ENCODE data around the gene PXYLP1.

Gene PXYLP1

DNA sequence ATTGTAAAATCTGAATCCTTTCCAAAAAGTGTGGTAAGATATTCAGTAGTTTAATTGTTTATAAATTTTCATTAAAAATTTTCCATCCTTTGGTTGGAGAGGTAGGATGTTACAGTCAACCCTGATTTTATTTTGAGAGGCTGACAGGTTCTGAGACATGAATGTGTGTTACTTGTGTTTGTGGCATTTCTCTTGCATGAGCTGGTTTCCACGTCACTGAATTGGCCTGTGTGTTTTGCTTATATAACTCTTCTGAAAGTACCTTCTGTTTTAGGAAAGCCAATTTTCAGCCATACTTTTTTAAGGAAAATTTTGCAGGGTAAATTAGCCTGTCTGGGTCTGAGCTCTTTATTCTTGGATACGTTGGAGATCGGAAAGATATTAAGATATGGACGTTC is 30.7 kb downstream of the PXYLP1 start:
- no peak for DNase-seq (ENCODE audit: low read depth)
- TF ChIP-seq, protein P1, sequence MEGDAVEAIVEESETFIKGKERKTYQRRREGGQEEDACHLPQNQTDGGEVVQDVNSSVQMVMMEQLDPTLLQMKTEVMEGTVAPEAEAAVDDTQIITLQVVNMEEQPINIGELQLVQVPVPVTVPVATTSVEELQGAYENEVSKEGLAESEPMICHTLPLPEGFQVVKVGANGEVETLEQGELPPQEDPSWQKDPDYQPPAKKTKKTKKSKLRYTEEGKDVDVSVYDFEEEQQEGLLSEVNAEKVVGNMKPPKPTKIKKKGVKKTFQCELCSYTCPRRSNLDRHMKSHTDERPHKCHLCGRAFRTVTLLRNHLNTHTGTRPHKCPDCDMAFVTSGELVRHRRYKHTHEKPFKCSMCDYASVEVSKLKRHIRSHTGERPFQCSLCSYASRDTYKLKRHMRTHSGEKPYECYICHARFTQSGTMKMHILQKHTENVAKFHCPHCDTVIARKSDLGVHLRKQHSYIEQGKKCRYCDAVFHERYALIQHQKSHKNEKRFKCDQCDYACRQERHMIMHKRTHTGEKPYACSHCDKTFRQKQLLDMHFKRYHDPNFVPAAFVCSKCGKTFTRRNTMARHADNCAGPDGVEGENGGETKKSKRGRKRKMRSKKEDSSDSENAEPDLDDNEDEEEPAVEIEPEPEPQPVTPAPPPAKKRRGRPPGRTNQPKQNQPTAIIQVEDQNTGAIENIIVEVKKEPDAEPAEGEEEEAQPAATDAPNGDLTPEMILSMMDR (conservative IDR thresholded peaks at IDR 0.05; ENCODE audit: low read depth, low read length): no peak
- H3K4me3 ChIP-seq (ENCODE audit: low read length): no peak overlapping the region

DNA sequence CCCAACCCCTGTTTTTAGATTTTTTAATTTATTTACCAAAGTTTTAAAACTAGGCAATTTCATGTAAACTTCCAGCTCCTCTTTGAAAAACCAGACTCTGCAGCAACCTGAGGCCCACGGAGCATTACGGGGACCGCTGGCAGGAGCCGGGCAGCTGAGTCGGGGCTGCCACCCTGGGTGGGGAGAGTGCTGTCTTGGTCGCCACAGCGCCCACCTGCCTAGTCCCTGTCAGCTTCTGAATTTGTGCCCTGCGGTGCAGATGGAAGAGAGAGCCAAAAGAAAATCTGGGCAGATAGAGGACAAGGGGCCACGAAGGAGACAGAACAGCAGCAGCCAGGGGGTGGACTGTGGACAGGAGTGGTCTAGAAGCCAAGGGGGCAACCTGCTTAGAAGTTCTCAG is 34.6 kb downstream of the PXYLP1 start:
- TF ChIP-seq, protein P1 (conservative IDR thresholded peaks at IDR 0.05; ENCODE audit: low read depth, low read length): no peak
- DNase-seq (ENCODE audit: low read depth): no peak
- no peak overlapping the region for H3K4me3 ChIP-seq (ENCODE audit: low read length)

- H3K4me3 ChIP-seq (ENCODE audit: low read length): no peak overlapping the region
- TF ChIP-seq, protein P1 (conservative IDR thresholded peaks at IDR 0.05; ENCODE audit: low read depth, low read length): no peak
- no peak for DNase-seq (ENCODE audit: low read depth)
Measured at GRCh38 chr3:141266797-141267555, 35.4 kb downstream of the PXYLP1 start.

DNA sequence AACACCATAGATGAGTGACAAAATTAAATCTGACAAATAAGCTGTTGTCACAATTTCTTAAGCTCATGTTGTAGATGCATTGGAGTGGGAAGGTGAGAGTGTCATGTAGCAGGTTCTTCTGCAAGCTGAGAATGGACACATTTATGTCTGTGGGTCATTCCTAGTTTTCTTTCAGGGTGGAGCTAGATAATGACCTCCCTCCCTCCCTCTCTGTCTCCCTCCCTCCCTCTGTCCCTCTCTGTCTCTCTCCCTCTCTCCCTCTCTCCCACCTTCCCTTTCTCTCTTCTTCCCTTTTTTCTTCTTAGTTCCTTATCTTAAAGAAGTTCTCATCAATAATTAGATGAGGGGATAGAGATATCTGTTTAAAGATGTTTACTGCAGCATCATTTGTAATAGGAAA is 36.0 kb downstream of the PXYLP1 start:
- H3K4me3 ChIP-seq (ENCODE audit: low read length): no peak overlapping the region
- DNase-seq (ENCODE audit: low read depth): no peak
- TF ChIP-seq, protein P1 (conservative IDR thresholded peaks at IDR 0.05; ENCODE audit: low read depth, low read length): no peak

- no peak overlapping the region for H3K4me3 ChIP-seq (ENCODE audit: low read length)
- DNase-seq (ENCODE audit: low read depth): no peak
- TF ChIP-seq, protein P1 (conservative IDR thresholded peaks at IDR 0.05; ENCODE audit: low read depth, low read length): no peak
Measured at GRCh38 chr3:141268306-141268705, 36.7 kb downstream of the PXYLP1 start.

DNA sequence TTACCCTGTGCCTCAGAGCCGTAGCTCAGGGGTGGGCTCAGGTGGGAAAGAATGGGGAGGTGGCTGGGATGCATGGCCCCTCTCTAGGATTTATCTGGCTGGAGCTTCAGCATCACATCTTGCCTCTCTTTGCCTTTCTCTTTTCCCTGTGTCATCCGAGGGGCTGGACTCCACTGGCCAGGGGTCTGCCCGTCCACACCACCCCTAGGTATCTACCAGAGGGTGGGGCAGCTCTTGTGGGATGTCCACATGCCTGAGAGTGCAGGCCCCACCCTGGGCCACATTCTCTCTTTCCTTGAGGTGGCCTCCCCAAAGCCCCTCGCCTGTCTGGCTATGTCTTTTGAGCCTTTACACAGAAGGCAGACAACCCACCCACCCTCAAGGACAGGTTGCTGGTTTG is 37.2 kb downstream of the PXYLP1 start:
- TF ChIP-seq, protein P1 (conservative IDR thresholded peaks at IDR 0.05; ENCODE audit: low read depth, low read length): no peak
- DNase-seq (ENCODE audit: low read depth): no peak
- H3K4me3 ChIP-seq (ENCODE audit: low read length): no peak overlapping the region

DNA sequence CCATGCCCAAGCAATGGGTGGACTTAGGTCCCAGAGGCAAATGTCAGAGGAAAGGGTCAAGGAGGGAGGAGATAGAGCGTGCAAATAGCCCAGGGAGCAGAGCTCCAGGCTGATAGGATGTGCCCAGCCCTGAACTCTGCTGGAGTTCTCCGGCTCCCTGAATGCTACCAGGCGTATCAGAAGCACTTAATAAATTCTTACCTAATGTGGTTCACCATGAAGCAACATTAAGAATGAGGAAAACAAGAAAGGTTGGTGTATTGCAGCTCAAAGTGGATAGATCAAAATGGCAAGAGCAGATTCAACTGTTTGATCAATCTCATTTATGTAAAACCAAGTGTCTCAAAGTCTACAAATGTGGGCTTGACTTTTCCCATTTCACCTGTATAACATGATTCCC is 38.3 kb downstream of the PXYLP1 start:
- no peak for DNase-seq (ENCODE audit: low read depth)
- H3K4me3 ChIP-seq (ENCODE audit: low read length): no peak overlapping the region
- TF ChIP-seq, protein P1 (conservative IDR thresholded peaks at IDR 0.05; ENCODE audit: low read depth, low read length): no peak

Data from retinal pigment epithelial cell (primary cell).